ENCODE measurements around the gene ALPG. TPM values are rescaled to one million over a fixed set of nuclear protein-coding genes. Genes with fewer than 3 reads are reported as not detected.
"Not testable (repeated sequence)": the region's sequence is repeated elsewhere in the genome, so short reads cannot be mapped to it uniquely, and the experiment has no call there.

ALPG gene
- total RNA-seq, 4 donors from 2014 or later: not detected

- 89% methylated on average over 7 of the region's 7 CpGs for WGBS
- Histone ChIP-seq H3K36me3 (no peaks in the 10 kb centered on the region), H3K27me3 (peaks cover 0 to 51% (median 5%) of the 10 kb centered on the region in 4 donors), H3K27ac (replicated peaks in 1 of 4) (no peak overlapping the region), H3K9me3 (no peaks in the 10 kb centered on the region), H3K4me1 (no peaks in the 10 kb centered on the region), H3K4me3 (no peak overlapping the region)
- TF ChIP-seq EP300 (IDR thresholded peaks at IDR 0.05) (no peak), POLR2A (IDR thresholded peaks at IDR 0.05; ENCODE audit: low read depth) (no peak), POLR2AphosphoS5 (IDR thresholded peaks at IDR 0.05) (no peak), CTCF (IDR thresholded peaks at IDR 0.05) (no peak)
- no peak for DNase-seq (ENCODE audit: extremely low spot score)
- intact Hi-C loops (cut with DNase I): no loop called here
Observed at GRCh38 chr2:232376713-232377112, 29.9 kb upstream of the ALPG start.

- no peaks in the 10 kb centered on the region for H3K36me3 ChIP-seq
- peaks cover 0 to 57% (median 10%) of the 10 kb centered on the region in 4 donors for H3K27me3 ChIP-seq
- DNase-seq (ENCODE audit: extremely low spot score): no peak
- 92% methylated on average over 7 of the region's 7 CpGs for WGBS
- TF ChIP-seq CTCF (IDR thresholded peaks at IDR 0.05) (no peak), POLR2AphosphoS5 (IDR thresholded peaks at IDR 0.05) (no peak), EP300 (IDR thresholded peaks at IDR 0.05) (no peak), POLR2A (IDR thresholded peaks at IDR 0.05; ENCODE audit: low read depth) (no peak)
- intact Hi-C loops (cut with DNase I): no loop called here
- no peak overlapping the region for H3K27ac ChIP-seq (replicated peaks in 1 of 4)
- H3K9me3 ChIP-seq: no peaks in the 10 kb centered on the region
- no peak overlapping the region for H3K4me3 ChIP-seq
- H3K4me1 ChIP-seq: no peaks in the 10 kb centered on the region
Observed at GRCh38 chr2:232377319-232377718, 29.3 kb upstream of the ALPG start.

DNA sequence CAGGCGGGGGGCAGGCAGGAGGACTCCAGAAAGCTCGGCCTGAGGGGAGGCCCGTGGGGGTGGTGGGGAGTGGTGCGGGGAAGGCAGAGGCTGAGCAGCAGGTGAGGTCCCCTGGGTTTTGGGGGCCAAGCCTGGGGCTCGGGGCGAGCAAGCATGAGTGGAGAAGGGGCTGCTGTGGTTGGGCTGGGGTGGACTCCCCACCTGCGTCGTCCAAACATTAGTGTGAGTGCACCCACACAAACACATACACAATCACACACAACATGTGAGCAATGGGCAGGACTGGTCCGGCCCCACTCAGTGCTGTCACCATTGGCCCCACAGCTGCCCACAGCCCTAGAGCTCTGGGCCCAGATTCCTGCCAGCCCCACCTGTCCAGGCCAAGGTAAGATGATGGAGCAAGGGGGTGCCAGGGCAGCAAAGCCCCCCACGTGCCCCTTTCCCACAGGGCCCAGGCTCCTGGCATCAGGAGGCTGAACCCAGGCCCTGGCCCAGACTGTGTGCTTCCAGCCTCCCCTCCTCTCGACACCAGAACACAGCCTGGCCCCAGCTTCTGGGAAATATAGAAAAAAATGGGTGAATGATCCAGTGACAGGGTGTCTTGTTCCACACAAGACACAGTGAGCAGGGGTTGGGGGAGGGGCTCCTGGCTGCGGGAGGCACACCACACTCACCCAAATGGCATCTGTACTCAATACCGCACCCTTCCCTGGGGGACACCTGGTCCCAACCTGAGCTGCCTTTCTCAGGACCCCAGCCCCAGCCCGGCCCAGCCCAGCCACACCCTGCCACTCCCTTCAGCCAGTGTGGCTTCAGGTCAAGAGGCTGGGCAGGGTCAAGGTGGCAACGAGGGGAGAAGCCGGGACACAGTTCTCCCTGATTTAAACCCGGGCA is 28.6 kb upstream of the ALPG start:
- Histone ChIP-seq H3K27me3 (peaks cover 0 to 65% (median 11%) of the 10 kb centered on the region in 4 donors), H3K36me3 (no peaks in the 10 kb centered on the region), H3K4me1 (no peaks in the 10 kb centered on the region), H3K4me3 (no peak overlapping the region), H3K9me3 (no peaks in the 10 kb centered on the region), H3K27ac (replicated peaks in 1 of 4) (no peak overlapping the region)
- no peak for TF ChIP-seq CTCF (IDR thresholded peaks at IDR 0.05)
- no peak for TF ChIP-seq POLR2A (IDR thresholded peaks at IDR 0.05; ENCODE audit: low read depth)
- TF ChIP-seq EP300 (IDR thresholded peaks at IDR 0.05): no peak
- no peak for TF ChIP-seq POLR2AphosphoS5 (IDR thresholded peaks at IDR 0.05)
- intact Hi-C loops (cut with DNase I): no loop called here
- no peak for DNase-seq (ENCODE audit: extremely low spot score)
- WGBS: 83% methylated on average over 9 of the region's 17 CpGs

- H3K36me3 ChIP-seq; H3K9me3 ChIP-seq; intact Hi-C loops (cut with DNase I); H3K4me3 ChIP-seq; H3K27ac ChIP-seq (replicated peaks in 1 of 4); DNase-seq (ENCODE audit: extremely low spot score); H3K4me1 ChIP-seq: not testable (repeated sequence)
- no CpG with 5 or more reads among the region's 12 CpGs for WGBS
- H3K27me3 ChIP-seq: peaks cover 0 to 71% (median 11%) of the 10 kb centered on the region in 4 donors
Observed at GRCh38 chr2:232378735-232379151, 27.9 kb upstream of the ALPG start, which contains the start of gene ALPP. Gene ALPP (plus strand): TSS chr2:232378751. CDS start chr2:232378803, 52 bp downstream.

- DNase-seq (ENCODE audit: extremely low spot score); H3K36me3 ChIP-seq; H3K4me1 ChIP-seq; H3K27ac ChIP-seq (replicated peaks in 1 of 4); H3K9me3 ChIP-seq; intact Hi-C loops (cut with DNase I); H3K4me3 ChIP-seq: not testable (repeated sequence)
- WGBS: 89% methylated on average over 10 of the region's 41 CpGs
- H3K27me3 ChIP-seq: peaks cover 0 to 77% (median 11%) of the 10 kb centered on the region in 4 donors
Observed at GRCh38 chr2:232379610-232380590, 26.7 kb upstream of the ALPG start.

DNA sequence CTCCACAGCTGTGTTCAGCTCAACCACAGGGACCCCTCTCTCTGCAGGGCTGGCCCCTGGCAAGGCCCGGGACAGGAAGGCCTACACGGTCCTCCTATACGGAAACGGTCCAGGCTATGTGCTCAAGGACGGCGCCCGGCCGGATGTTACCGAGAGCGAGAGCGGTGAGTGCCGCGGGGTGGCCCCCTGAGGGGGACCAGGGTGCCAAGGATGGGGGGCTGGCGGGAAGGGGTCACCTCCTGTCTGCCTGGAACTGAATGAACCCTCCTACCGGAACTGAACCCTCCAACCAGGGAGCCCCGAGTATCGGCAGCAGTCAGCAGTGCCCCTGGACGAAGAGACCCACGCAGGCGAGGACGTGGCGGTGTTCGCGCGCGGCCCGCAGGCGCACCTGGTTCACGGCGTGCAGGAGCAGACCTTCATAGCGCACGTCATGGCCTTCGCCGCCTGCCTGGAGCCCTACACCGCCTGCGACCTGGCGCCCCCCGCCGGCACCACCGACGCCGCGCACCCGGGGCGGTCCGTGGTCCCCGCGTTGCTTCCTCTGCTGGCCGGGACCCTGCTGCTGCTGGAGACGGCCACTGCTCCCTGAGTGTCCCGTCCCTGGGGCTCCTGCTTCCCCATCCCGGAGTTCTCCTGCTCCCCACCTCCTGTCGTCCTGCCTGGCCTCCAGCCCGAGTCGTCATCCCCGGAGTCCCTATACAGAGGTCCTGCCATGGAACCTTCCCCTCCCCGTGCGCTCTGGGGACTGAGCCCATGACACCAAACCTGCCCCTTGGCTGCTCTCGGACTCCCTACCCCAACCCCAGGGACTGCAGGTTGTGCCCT is 25.2 kb upstream of the ALPG start:
- DNase-seq (ENCODE audit: extremely low spot score); intact Hi-C loops (cut with DNase I); H3K4me1 ChIP-seq; H3K9me3 ChIP-seq; H3K27ac ChIP-seq (replicated peaks in 1 of 4); H3K4me3 ChIP-seq; H3K36me3 ChIP-seq: not testable (repeated sequence)
- peaks cover 0 to 83% (median 15%) of the 10 kb centered on the region in 4 donors for H3K27me3 ChIP-seq
- 20% methylated on average over 6 of the region's 59 CpGs for WGBS
